Mucosa of gallbladder (tissue), 1 donor: ENCODE data around the gene TEDC1. TPM values are rescaled to one million over a fixed set of nuclear protein-coding genes. Genes with fewer than 3 reads are reported as not detected.
A peak's percentile ranks its signal among the peaks of the same experiment; 100 is the strongest.
"Not testable (repeated sequence)": the region's sequence is repeated elsewhere in the genome, so short reads cannot be mapped to it uniquely, and the experiment has no call there.

ENCODE experiments used
- DNase-seq: peaks from one replicate; pipeline ENCODE4 v3.0.0-alpha.2; 2020; ENCODE audit warnings: low spot score
- total RNA-seq: library from RNA; stranded (reverse); gene quantifications from one replicate; pipeline ENCODE4 v1.2.1, GENCODE V29; 2021
- donor health status: DM: no; HTN: no; CAD: no.

TEDC1 gene
- total RNA-seq, 1 donor from 2014 or later = 10.8 TPM

GRCh38 chr14:105537580-105538474 is 46.8 kb downstream of the TEDC1 start:
- peak; percentile 44 for DNase-seq

GRCh38 chr14:105538481-105539049 is 47.5 kb downstream of the TEDC1 start:
- no peak for DNase-seq

GRCh38 chr14:105540811-105541210 is 49.8 kb downstream of the TEDC1 start:
- DNase-seq = no peak

GRCh38 chr14:105541218-105541875 is 50.3 kb downstream of the TEDC1 start:
- DNase-seq = no peak

- DNase-seq = not testable (repeated sequence)
Observed at GRCh38 chr14:105545676-105546075, 54.6 kb downstream of the TEDC1 start.

GRCh38 chr14:105546410-105546809 is 55.4 kb downstream of the TEDC1 start:
- DNase-seq = not testable (repeated sequence)

- not testable (repeated sequence) for DNase-seq
Observed at GRCh38 chr14:105547072-105547471, 56.0 kb downstream of the TEDC1 start.

GRCh38 chr14:105547741-105548169 is 56.7 kb downstream of the TEDC1 start:
- DNase-seq = no peak

Other genes starting within 250 kb of the TEDC1 start
- gene BTBD6, start 242.7 kb upstream of the TEDC1 start, total RNA-seq = 50.8 TPM
- 51.7 TPM for gene BRF1, start 190.2 kb upstream of the TEDC1 start, total RNA-seq
- gene PACS2, start 176.5 kb upstream of the TEDC1 start, total RNA-seq = 105 TPM
- gene TEX22, start 92.7 kb upstream of the TEDC1 start, total RNA-seq = 2.6 TPM
- gene MTA1, start 71.4 kb upstream of the TEDC1 start, total RNA-seq = 111 TPM
- gene CRIP2, start 16.4 kb upstream of the TEDC1 start, total RNA-seq = 130 TPM
- gene CRIP1, start 4.4 kb upstream of the TEDC1 start, total RNA-seq = 35.7 TPM
- 3.7 TPM for gene TMEM121, start 35.3 kb downstream of the TEDC1 start, total RNA-seq